Stimulated activated CD8-positive, alpha-beta memory T cell treated with anti-CD3 and anti-CD28 coated beads, Interleukin-15, amount 100 ng/mL, for 1 hour (primary cell): ENCODE results near the gene CBX7.
"Not testable (repeated sequence)": the region's sequence is repeated elsewhere in the genome, so short reads cannot be mapped to it uniquely, and the experiment has no call there.

Experiments used
- DNase-seq: peaks from one replicate; pipeline ENCODE4 v3.0.0-alpha.2; 2020; ENCODE audit warnings: low read depth

CBX7 gene

DNA sequence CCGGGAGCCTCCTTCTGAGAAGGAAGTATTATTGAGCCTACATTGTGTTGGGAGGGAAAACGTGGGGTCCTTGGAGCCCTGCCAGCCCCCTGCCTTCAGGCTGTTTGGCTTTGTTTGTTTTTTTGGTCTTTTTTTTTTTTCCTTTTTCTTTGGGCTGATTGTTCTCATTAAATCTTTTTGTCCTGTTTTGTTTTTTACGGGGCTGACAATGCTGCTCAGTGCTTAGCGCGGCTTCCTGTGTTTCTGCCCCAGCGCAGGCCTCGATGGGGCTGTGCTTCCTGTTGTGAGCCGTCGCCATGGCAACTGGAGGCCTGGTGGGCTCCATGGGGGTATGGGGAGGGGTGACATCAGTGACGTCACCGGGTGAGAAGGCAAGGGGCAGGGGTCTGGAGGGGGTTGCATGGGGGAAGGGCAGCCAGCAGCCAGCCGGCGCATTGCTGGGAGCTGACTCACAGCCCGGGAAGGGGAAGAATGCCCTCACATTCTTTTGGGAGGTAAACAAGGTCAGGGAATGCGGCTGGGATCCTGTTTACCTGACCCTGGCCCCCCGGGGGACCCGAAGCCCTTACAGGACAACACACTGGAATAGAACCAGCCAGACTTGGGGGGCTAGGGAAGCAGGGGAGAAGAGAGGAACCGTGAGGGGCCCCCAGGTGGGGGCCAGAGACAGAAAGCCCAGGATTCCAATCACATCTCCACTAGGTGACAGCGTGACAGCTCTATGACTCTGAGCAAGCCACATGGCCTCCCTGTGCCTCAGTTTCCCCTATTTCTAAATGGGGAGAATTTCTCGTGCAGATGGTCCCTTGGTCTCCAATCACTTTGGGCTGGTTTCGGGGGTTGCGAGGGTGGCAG is 22.2 kb upstream of the CBX7 start:
- peak; percentile 57 for DNase-seq

DNA sequence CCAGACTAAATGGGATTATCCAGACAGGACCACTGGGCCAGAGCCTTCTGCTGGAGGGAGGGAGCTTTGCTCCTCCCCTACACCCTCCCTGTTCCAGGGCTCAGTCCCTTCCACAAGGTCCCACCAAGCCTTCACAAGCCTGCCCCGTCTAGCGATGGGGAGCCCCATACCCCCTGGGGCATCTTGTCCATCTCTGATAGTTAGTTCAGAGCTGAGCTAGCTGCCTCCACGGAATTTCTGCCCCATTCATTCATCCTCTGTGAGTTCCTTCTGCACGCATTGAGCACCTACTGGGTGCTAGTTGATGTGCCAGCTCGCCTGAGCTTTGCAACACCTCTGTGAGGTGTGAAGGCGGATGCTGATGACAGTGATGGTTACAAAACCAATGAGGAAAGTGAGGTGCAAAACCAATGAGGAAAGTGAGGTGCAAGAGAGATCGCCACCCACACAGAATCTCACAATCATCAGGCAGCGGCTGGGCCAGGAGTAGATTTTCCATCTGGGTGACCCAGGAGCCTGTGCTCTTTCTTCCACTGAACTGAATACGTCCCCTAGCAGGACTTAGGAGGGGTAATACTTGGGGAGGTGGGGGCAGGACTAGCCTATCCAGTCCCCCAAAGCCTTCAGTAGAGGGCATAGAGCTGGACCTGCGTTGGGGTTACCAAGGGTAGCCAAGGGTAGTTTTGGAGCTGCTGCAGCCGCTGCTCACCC is 21.5 kb upstream of the CBX7 start:
- DNase-seq: no peak

DNA sequence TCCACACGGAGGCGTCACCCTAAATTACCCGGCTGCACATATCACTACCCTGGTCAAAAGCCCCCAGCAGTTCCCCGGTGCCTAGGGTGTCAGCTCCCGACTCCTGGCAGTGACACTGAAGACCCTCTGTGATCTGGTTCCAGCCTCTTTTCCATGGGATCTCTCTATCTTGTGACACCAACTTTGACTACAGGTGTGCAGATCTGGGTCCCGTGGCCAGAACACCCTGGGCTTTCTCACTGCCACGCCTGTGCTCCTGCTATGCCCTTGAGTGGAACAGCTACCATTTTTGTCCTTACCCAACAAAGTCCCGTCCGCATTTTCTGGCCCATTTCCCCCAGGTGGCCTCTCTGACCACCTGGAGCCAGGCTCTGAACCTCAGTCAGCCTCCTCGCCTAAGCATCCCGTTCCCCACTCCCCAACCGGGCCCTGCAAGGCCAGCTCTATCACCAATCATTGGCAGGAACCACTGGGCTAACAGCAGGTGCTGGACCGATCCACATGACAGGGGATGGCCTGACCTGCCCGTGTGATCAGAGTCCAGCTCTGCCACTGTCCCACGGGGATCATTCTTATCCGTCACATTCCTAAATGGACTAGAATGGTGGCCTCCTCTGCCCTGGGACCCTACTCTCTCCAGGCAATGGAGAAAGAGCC is 20.7 kb upstream of the CBX7 start:
- no peak for DNase-seq

GRCh38 chr22:39172265-39173049 is 20.0 kb upstream of the CBX7 start:
- not testable (repeated sequence) for DNase-seq

GRCh38 chr22:39171623-39172264 is 19.3 kb upstream of the CBX7 start:
- no peak for DNase-seq

DNA sequence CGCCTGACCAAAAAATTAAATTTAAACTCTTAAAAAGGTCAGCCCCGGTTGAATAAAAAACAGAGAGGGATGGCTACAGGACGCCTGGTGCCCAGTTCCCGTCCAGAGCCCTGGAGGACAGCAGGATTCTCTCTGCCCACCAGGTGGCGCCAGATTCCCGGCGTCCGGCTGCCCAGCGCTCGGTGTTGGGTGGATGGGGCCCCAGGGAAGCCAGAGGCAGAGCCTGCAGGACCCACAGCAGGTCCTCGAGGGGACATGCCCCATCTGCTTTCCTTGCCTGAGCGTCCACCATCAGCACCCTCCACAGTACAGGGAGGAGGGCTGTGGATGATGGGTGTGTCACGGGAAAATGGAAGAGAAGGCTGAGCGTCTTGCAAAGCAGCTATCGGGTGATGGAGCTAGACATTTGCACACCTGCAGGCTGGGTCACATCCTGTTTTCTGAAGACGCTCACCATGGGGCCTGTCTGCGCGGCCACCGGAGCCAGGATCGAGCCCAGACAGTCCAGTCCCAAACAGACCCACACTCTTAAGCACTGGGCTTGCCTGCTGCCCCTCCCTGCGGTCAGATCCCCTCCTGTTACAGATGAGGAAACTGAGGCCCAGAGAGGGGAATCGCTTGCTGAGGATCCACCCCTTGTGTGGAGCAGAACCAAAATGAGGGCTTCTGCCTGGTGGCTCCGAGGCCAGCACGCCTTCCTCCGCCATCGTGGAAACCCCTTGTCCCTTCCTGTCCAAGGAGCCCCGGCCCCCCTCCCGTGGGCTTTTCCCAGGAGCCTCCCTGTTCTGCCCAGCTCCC is 18.5 kb upstream of the CBX7 start:
- peak; percentile 70 for DNase-seq

- DNase-seq: no peak
These were observed 17.5 kb upstream of the CBX7 start for GRCh38 chr22:39169797-39170466.

DNA sequence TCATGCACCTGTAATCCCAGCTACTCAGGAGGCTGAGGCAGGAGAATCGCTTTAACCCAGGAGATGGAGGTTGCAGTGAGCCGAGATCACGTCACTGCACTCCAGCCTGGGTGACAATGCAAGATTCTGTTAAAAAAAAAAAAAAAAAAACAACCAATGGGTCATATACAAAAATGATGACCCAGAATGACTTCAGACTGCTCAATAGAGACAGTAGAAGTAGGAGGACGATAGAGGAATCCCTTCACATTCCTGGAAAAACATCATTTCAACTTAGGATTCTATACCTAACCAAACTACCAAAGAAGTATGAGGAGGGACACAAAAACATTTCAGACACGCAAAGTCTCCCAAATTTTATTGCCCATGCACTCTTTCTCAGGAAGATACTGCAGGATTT is 14.1 kb upstream of the CBX7 start:
- no peak for DNase-seq

- not testable (repeated sequence) for DNase-seq
These were observed 3.6 kb upstream of the CBX7 start for GRCh38 chr22:39156093-39156492.

DNA sequence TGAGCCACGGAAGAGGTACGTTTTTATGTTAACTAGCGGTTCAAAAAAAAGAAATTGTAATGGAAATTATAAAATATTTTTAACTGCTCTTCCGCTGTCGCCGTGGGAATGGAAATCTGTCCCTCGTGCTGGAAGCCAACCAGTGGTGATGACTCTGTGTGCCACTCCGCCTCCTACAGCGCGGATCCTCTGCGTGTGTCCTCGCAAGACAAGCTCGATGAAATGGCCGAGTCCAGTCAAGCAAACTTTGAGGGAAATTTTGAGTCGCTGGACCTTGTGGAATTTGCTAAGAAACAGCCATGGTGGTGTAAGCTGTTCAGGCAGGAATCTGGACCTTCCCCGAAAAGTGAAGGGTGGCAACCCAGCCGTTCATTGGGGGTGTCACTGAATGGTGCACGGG is 2.9 kb upstream of the CBX7 start:
- DNase-seq: no peak

DNA sequence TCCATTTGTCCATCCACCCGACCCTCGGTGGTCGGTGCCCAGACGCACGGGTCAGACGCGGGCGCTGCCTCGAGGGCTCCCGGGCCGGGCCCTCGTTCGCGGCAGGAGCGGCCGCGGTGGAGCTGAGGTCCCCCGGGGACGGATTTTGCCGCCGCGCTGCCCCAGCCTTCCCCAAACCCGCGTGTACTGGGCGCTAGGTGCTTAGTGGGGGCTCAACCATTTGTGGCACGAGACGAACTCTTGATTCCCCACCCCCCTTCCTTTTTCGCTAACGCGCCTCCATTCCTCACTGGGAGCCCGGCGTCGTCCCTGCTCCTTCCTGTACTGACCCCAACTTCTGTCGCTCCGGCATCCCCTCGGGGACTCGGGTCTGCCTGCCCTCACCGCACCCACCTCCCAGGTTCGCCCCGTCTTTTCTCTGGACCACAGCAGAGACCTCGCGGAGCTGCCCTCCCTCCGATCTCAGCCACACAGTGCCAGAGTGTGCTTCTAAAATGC is 789 bp upstream of the CBX7 start:
- DNase-seq: no peak

- no peak for DNase-seq
These were observed 413 bp downstream of the CBX7 start for GRCh38 chr22:39152024-39152510.

DNA sequence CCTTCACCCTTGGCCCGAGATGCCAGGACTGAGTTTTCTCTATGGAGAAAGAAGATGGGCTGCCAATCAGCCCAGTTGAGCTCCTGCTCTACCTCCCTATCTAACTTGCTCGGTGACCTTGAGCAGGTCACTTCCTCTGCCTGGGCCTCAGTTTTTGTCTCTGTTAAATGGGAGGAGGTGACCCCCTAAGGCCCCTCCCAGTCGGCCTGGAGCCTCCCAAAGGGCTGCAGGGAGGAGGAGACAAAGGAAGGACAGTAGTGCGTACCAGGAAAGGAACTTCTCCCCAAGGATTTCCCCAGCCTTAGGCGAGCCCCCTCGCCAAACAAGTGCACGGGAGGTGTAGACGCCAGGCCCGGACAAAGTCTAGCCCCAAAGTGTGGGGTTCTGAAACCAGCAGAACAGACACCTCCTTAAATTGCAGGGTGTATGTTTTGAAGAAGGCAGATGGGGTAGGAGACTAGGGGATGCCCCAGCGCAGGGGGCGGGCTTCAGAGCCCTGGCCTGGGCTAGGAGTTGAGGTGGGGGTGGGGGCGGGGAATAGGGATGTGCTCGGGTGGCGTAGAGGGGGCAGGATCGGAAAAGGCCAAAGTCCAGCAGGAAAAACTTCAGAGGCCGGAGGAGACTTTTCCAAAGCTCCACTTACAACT is 1.0 kb downstream of the CBX7 start:
- no peak for DNase-seq

DNA sequence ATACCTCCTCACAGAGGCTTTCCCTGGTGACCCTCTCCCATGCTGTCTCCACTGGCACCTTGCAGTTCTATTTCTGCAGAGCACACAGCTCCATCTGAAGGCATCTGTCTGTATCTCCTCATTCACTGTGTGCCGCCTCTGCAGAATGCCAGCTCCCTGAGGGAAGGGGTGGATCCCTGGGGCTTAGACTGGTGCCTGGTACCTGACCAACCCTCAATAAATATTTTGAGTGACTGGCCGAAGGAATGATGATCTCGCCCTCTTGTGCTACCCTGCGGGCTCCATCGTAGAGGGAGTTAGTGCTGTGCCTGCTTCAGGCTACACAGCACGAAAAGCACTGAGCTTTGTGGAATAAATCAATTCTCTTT is 1.6 kb downstream of the CBX7 start:
- no peak for DNase-seq

DNA sequence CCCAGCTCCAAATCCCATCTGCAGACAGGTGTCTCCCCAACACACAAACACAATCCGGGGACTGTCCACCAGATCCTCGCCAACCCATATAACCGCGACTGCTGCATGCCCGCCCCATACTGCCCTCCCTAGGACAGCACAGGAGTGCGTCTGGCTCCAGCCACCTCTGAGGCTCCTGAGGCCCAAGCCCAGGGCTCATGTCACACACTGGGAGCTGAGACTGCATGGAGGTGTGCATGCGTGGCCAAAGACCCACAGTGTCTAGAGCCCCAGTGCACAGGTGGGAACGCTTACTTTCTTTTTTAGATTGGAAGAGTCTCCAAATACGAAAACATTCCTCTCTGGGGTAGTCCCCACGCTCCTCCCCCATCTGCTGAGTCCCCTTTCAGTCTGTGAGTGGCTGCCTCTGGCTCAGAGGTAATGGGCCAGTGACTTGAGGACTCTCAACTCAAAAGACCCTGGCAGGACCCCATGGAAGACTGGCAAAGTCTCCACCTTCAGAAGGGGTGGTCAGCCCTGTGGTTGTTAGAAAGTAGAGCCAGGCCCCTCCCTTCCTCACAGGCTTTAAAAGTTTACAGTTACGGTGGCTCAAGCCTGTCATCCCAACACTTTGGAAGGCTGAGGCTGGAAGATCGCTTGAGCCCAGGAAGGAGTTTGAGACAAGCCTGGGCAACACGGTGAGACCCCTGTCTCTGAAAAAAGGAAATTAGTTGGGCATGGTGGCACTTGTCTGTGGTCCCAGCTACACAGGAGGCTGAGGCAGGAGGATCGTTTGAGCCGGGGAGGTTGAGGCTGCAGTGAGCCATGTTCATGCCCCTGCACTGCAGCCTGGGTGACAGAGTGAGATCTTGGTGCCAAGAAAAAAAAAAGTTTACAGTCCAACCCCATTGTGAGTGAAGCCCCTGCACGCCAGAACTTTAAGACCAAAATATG is 2.3 kb downstream of the CBX7 start:
- DNase-seq: no peak

DNA sequence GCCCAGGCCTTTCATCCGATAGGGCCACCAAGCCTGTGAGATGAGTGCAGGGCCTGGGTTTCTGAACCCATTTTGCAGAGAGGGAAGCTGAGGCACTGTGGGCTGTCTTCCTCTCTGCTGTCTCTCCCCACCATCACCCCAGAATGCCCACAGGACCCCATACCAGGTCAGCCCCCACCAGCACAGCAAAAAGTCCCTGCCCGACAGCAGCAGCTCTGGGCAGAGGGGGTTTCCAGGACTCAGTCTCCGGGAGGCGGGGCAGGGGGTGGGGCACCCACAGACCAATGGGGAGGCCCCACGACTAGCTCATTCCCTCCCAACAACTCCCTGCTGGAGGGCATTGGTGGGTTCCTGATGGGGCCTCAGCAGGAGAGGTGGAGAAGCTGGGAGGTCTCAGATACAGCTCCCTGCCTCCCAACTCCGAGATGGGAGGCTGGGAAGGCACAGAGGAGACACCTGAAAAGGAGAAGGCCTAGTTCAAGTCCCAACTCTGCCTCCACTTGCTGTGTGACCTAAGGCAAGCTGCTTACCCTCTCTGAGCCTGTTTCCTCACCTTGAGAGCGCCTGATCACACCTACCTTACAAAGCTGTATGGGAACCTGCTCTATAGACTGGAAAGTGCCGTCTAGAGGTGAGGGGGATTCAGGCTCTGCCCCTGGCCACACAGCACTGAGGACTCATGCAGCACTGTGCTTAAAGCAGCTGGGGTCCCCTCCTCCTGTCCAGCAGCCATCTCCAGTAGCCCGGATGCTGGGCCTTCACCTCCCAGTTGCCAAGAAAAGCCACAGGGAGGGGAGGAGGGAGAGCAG is 3.5 kb downstream of the CBX7 start:
- peak; percentile 39 for DNase-seq

GRCh38 chr22:39148026-39148726 is 4.3 kb downstream of the CBX7 start:
- DNase-seq: no peak
